ENCODE results near the gene DNAJC17.

DNAJC17 gene

GRCh38 chr15:40766194-40766815, 41.0 kb downstream of the DNAJC17 start:
- H3K9ac ChIP-seq (ENCODE audit: low read length), result no peak overlapping the region
- peak overlapping the region in 1 of 2 experiments; percentile 57 for H3K23ac ChIP-seq (ENCODE audit: low read length in 2 of 2)
- no peak overlapping the region for H3K27ac ChIP-seq (ENCODE audit: low read length, poor library complexity, severe bottlenecking)
- H2BK12ac ChIP-seq (ENCODE audit: low read length in 2 of 2), result peak overlapping the region in 1 of 2 experiments; percentile 33
- no peak overlapping the region for H4K91ac ChIP-seq (ENCODE audit: low read length)
- no peaks in the 10 kb centered on the region for H3K27me3 ChIP-seq (ENCODE audit: control insufficient read depth in 1 of 2, insufficient read depth in 1 of 2, low read length in 2 of 2)
- WGBS, result 86% methylated on average over 7 of the region's 7 CpGs
- H3K9me3 ChIP-seq (ENCODE audit: control insufficient read depth, low read length), result no peaks in the 10 kb centered on the region
- H3K4ac ChIP-seq (ENCODE audit: low read depth in 1 of 2, low read length in 2 of 2), result no peak overlapping the region
- no peak overlapping the region for H3K14ac ChIP-seq (ENCODE audit: low read length in 2 of 2)
- H3K36me3 ChIP-seq (ENCODE audit: control insufficient read depth in 1 of 2, insufficient read depth in 2 of 2, low read depth in 1 of 2, low read length in 2 of 2), result peaks cover 7 to 24% of the 10 kb centered on the region in 2 experiments
- H3K4me1 ChIP-seq (ENCODE audit: control insufficient read depth, insufficient read depth, low read depth, low read length), result peaks cover 74% of the 10 kb centered on the region
- H3K4me3 ChIP-seq (ENCODE audit: insufficient read depth in 1 of 2, low read depth in 1 of 2, low read length in 2 of 2), result no peak overlapping the region
- peaks cover 3% of the 10 kb centered on the region for H3K79me1 ChIP-seq (replicated peaks; ENCODE audit: low read length, poor library complexity, severe bottlenecking)
- DNase-seq, result no peak
- H3K4me2 ChIP-seq (ENCODE audit: low read length, poor library complexity, severe bottlenecking), result no peak overlapping the region
- H4K8ac ChIP-seq (ENCODE audit: low read length), result no peak overlapping the region
- no peak overlapping the region for H2BK15ac ChIP-seq (ENCODE audit: low read depth, poor library complexity, severe bottlenecking)
- H2BK120ac ChIP-seq (ENCODE audit: low read depth, low read length), result no peak overlapping the region
- H2AK5ac ChIP-seq (ENCODE audit: low read length, severe bottlenecking), result peak overlapping the region; percentile 18
- peak overlapping the region in 1 of 2 experiments; percentile 59 for H3K18ac ChIP-seq (ENCODE audit: low read depth in 1 of 2, low read length in 2 of 2)
- H2BK5ac ChIP-seq (ENCODE audit: low read depth, low read length, poor library complexity, severe bottlenecking), result no peak overlapping the region
- H2AFZ ChIP-seq (ENCODE audit: low read depth, low read length), result no peak overlapping the region

- Histone ChIP-seq H2BK15ac (ENCODE audit: low read depth, poor library complexity, severe bottlenecking) (no peak overlapping the region), H2BK12ac (ENCODE audit: low read length in 2 of 2) (no peak overlapping the region), H3K27ac (ENCODE audit: low read length, poor library complexity, severe bottlenecking) (no peak overlapping the region), H3K18ac (ENCODE audit: low read depth in 1 of 2, low read length in 2 of 2) (peak overlapping the region in 1 of 2 experiments; percentile 45), H3K4ac (ENCODE audit: low read depth in 1 of 2, low read length in 2 of 2) (peak overlapping the region in 1 of 2 experiments; percentile 19), H3K27me3 (ENCODE audit: control insufficient read depth in 1 of 2, insufficient read depth in 1 of 2, low read length in 2 of 2) (peaks cover 0 to 3% of the 10 kb centered on the region in 2 experiments), H3K9me3 (ENCODE audit: control insufficient read depth, low read length) (no peaks in the 10 kb centered on the region), H3K23ac (ENCODE audit: low read length in 2 of 2) (no peak overlapping the region), H2AFZ (ENCODE audit: low read depth, low read length) (peak overlapping the region; percentile 95), H3K14ac (ENCODE audit: low read length in 2 of 2) (no peak overlapping the region), H2AK5ac (ENCODE audit: low read length, severe bottlenecking) (no peak overlapping the region), H3K9ac (ENCODE audit: low read length) (peak overlapping the region; percentile 67), H4K8ac (ENCODE audit: low read length) (peak overlapping the region; percentile 60), H3K4me3 (ENCODE audit: insufficient read depth in 1 of 2, low read depth in 1 of 2, low read length in 2 of 2) (peak overlapping the region; percentile 68 to 81), H2BK120ac (ENCODE audit: low read depth, low read length) (no peak overlapping the region), H2BK5ac (ENCODE audit: low read depth, low read length, poor library complexity, severe bottlenecking) (no peak overlapping the region), H3K4me1 (ENCODE audit: control insufficient read depth, insufficient read depth, low read depth, low read length) (peaks cover 57% of the 10 kb centered on the region), H4K91ac (ENCODE audit: low read length) (no peak overlapping the region), H3K36me3 (ENCODE audit: control insufficient read depth in 1 of 2, insufficient read depth in 2 of 2, low read depth in 1 of 2, low read length in 2 of 2) (peaks cover 5 to 22% of the 10 kb centered on the region in 2 experiments), H3K4me2 (ENCODE audit: low read length, poor library complexity, severe bottlenecking) (peak overlapping the region; percentile 99), H3K79me1 (replicated peaks; ENCODE audit: low read length, poor library complexity, severe bottlenecking) (peaks cover 3% of the 10 kb centered on the region)
- peak; percentile 37 for DNase-seq
- 39% methylated on average over 6 of the region's 8 CpGs for WGBS
Measured at GRCh38 chr15:40764629-40765103, 42.6 kb downstream of the DNAJC17 start.

- H2AFZ ChIP-seq (ENCODE audit: low read depth, low read length), result peak within 1 kb of the TSS; percentile 95
- peak within 1 kb of the TSS; percentile 68 to 81 for H3K4me3 ChIP-seq (ENCODE audit: insufficient read depth in 1 of 2, low read depth in 1 of 2, low read length in 2 of 2)
- 1% methylated on average over 72 of the region's 75 CpGs for WGBS
- no peak within 1 kb of the TSS for H2AK5ac ChIP-seq (ENCODE audit: low read length, severe bottlenecking)
- no peak within 1 kb of the TSS for H3K27ac ChIP-seq (ENCODE audit: low read length, poor library complexity, severe bottlenecking)
- peak; percentile 85 for DNase-seq
- H3K9ac ChIP-seq (ENCODE audit: low read length), result peak within 1 kb of the TSS; percentile 67
- no peak within 1 kb of the TSS for H2BK5ac ChIP-seq (ENCODE audit: low read depth, low read length, poor library complexity, severe bottlenecking)
- peaks cover 5 to 21% of the 10 kb centered on the region in 2 experiments for H3K36me3 ChIP-seq (ENCODE audit: control insufficient read depth in 1 of 2, insufficient read depth in 2 of 2, low read depth in 1 of 2, low read length in 2 of 2)
- H3K4me2 ChIP-seq (ENCODE audit: low read length, poor library complexity, severe bottlenecking), result peak within 1 kb of the TSS; percentile 99
- H3K27me3 ChIP-seq (ENCODE audit: control insufficient read depth in 1 of 2, insufficient read depth in 1 of 2, low read length in 2 of 2), result peaks cover 0 to 3% of the 10 kb centered on the region in 2 experiments
- peaks cover 51% of the 10 kb centered on the region for H3K4me1 ChIP-seq (ENCODE audit: control insufficient read depth, insufficient read depth, low read depth, low read length)
- peak within 1 kb of the TSS; percentile 64 for H2BK120ac ChIP-seq (ENCODE audit: low read depth, low read length)
- peak within 1 kb of the TSS; percentile 25 to 61 for H2BK12ac ChIP-seq (ENCODE audit: low read length in 2 of 2)
- peak within 1 kb of the TSS in 1 of 2 experiments; percentile 94 for H3K14ac ChIP-seq (ENCODE audit: low read length in 2 of 2)
- peak within 1 kb of the TSS; percentile 82 for H2BK15ac ChIP-seq (ENCODE audit: low read depth, poor library complexity, severe bottlenecking)
- peak within 1 kb of the TSS; percentile 64 for H4K91ac ChIP-seq (ENCODE audit: low read length)
- peak within 1 kb of the TSS; percentile 90 for H4K8ac ChIP-seq (ENCODE audit: low read length)
- H3K79me1 ChIP-seq (replicated peaks; ENCODE audit: low read length, poor library complexity, severe bottlenecking), result peaks cover 3% of the 10 kb centered on the region
- peak within 1 kb of the TSS; percentile 78 to 89 for H3K18ac ChIP-seq (ENCODE audit: low read depth in 1 of 2, low read length in 2 of 2)
- H3K4ac ChIP-seq (ENCODE audit: low read depth in 1 of 2, low read length in 2 of 2), result peak within 1 kb of the TSS; percentile 37 to 73
- H3K9me3 ChIP-seq (ENCODE audit: control insufficient read depth, low read length), result no peaks in the 10 kb centered on the region
- H3K23ac ChIP-seq (ENCODE audit: low read length in 2 of 2), result peak within 1 kb of the TSS in 1 of 2 experiments; percentile 91
Measured at GRCh38 chr15:40763801-40764628, 43.3 kb downstream of the DNAJC17 start, which contains the start of gene GCHFR. GCHFR (plus strand) TSS chr15:40764068; CDS start chr15:40764181, 113 bp downstream.

Data from mesenchymal stem cell (in vitro differentiated cells and primary cell).